Testis (tissue), 3 donors: Measurements from ENCODE around the gene CDK1. TPM values are rescaled to one million over a fixed set of nuclear protein-coding genes. Genes with fewer than 3 reads are reported as not detected.

Source experiments
- DNase-seq: peaks from one replicate; pipeline ENCODE4 v3.0.0-alpha.2; 2019
- H3K27ac ChIP-seq, 2 donors: fragments of 200-600 bp; sonication (generic); one replicate each; pipeline ENCODE4 v1.5.1; 2019
- H3K27me3 ChIP-seq: fragments of 200-600 bp; sonication (generic); one replicate; pipeline ENCODE4 v1.5.1; 2019
- H3K36me3 ChIP-seq: fragments of 200-600 bp; sonication (generic); one replicate; pipeline ENCODE4 v1.5.1; 2017; ENCODE audit warnings: low read depth; ENCODE audit errors: missing control alignments
- H3K4me1 ChIP-seq: fragments of 200-600 bp; sonication (generic); one replicate; pipeline ENCODE4 v1.5.1; 2019
- H3K4me3 ChIP-seq, 2 donors: fragments of 200-600 bp; sonication (generic); one replicate each; pipeline ENCODE4 v1.5.1; 2017 to 2019
- H3K9me3 ChIP-seq: fragments of 200-600 bp; sonication (generic); one replicate; pipeline ENCODE4 v1.5.1; 2017
- CTCF ChIP-seq, 3 experiments: fragments of 450-650 bp in 2 of 3; fragments of 200-600 bp in 1 of 3; sonication (generic) in 1 of 3; IDR thresholded peaks; one replicate each; pipeline ENCODE4 v1.5.1; 2016 to 2019; ENCODE audit warnings: antibody characterized with exemption in 3 of 3, mild to moderate bottlenecking in 2 of 3, moderate library complexity in 1 of 3
- POLR2A ChIP-seq: fragments of 450-650 bp; IDR thresholded peaks from one replicate; pipeline ENCODE4 v1.6.1; 2017; ENCODE audit warnings: antibody characterized with exemption, mild to moderate bottlenecking, moderate library complexity
- whole genome bisulfite sequencing, 2 donors: methylation state at CpG; one replicate each; pipeline ENCODE4 v1.1.5; 2018; 5-methylcytosine and 5-hydroxymethylcytosine counted together
- intact Hi-C: fragments of 100-400 bp; cut with DNase I; formaldehyde crosslinking; loops from one replicate; pipeline ENCODE4 v1.15.1; 2023; ENCODE audit warnings: low total_unique reads
- polyA plus RNA-seq: library from polyadenylated mRNA; stranded (reverse); fragments of 350-450 nt; fragmentation: Illumina TruSeq; extraction: RNeasy Lipid Tissue Mini Kit (QIAGEN cat#74804); gene quantifications from one replicate; pipeline ENCODE4 v1.2.3, GENCODE V29; 2014; ENCODE audit warnings: low read depth, low replicate concordance; ENCODE audit not compliant: insufficient read depth
- total RNA-seq, 2 donors: library from RNA; depleted of rRNA; stranded (reverse); fragments of >200 nt; gene quantifications; one replicate each; pipeline ENCODE4 v1.2.3, GENCODE V29; 2016

The CDK1 gene
- total and polyA plus RNA-seq, 3 donors from 2014 or later = 11.8 to 47.9 (median 14.3) TPM

- no peaks in the 10 kb centered on the region for H3K36me3 ChIP-seq
- H3K9me3 ChIP-seq = no peaks in the 10 kb centered on the region
- TF ChIP-seq CTCF (IDR thresholded peaks at IDR 0.05) = peak; percentile 70 to 86 (median 79)
- no peak for TF ChIP-seq POLR2A
- H3K27ac ChIP-seq = peak overlapping the region; percentile 9 to 50
- peaks cover 5% of the 10 kb centered on the region for H3K27me3 ChIP-seq
- H3K4me3 ChIP-seq = no peak overlapping the region
- whole genome bisulfite sequencing, 2 donors = 24 to 29% methylated on average over 5 of the region's 5 CpGs
- H3K4me1 ChIP-seq = peaks cover 2% of the 10 kb centered on the region
- intact Hi-C loops = loop anchor here (5.0 kb wide), 1 partner anchor 145 kb away; no protein-coding TSS in a partner anchor
- DNase-seq = peak; percentile 74
These were observed 38.5 kb downstream of the CDK1 start for GRCh38 chr10:60816628-60817397.

- Histone ChIP-seq H3K27me3 (peaks cover 5% of the 10 kb centered on the region), H3K9me3 (no peaks in the 10 kb centered on the region), H3K36me3 (no peaks in the 10 kb centered on the region), H3K4me3 (no peak overlapping the region), H3K27ac (peak overlapping the region; percentile 9 to 50), H3K4me1 (peaks cover 2% of the 10 kb centered on the region)
- no peak for DNase-seq
- TF ChIP-seq POLR2A (no peak), CTCF (IDR thresholded peaks at IDR 0.05) (no peak)
- intact Hi-C loops = loop anchor here (5.0 kb wide), 1 partner anchor 145 kb away; no protein-coding TSS in a partner anchor
- 82 to 86% methylated on average over 4 of the region's 4 CpGs for WGBS, 2 donors
These were observed 39.1 kb downstream of the CDK1 start for GRCh38 chr10:60817398-60817805.

- Histone ChIP-seq H3K4me3 (no peak overlapping the region), H3K27ac (no peak overlapping the region), H3K4me1 (peaks cover 2% of the 10 kb centered on the region), H3K9me3 (no peaks in the 10 kb centered on the region), H3K36me3 (no peaks in the 10 kb centered on the region), H3K27me3 (peaks cover under 1% of the 10 kb centered on the region)
- no peak for DNase-seq
- WGBS, 2 donors = 62 to 80% methylated on average over 3 of the region's 3 CpGs
- intact Hi-C loops = loop anchor here (5.0 kb wide), 1 partner anchor 144 kb away; no protein-coding TSS in a partner anchor
- TF ChIP-seq POLR2A (no peak), CTCF (IDR thresholded peaks at IDR 0.05) (no peak)
These were observed 40.0 kb downstream of the CDK1 start for GRCh38 chr10:60818134-60818770.

- 89 to 92% methylated on average over 6 of the region's 6 CpGs for WGBS, 2 donors
- intact Hi-C loops = loop anchor here (5.0 kb wide), 1 partner anchor 143 kb away; no protein-coding TSS in a partner anchor
- no peak for DNase-seq
- no peaks in the 10 kb centered on the region for H3K27me3 ChIP-seq
- TF ChIP-seq CTCF (IDR thresholded peaks at IDR 0.05) (no peak), POLR2A (no peak)
- peaks cover 2% of the 10 kb centered on the region for H3K4me1 ChIP-seq
- H3K36me3 ChIP-seq = no peaks in the 10 kb centered on the region
- H3K4me3 ChIP-seq = no peak overlapping the region
- no peak overlapping the region for H3K27ac ChIP-seq
- no peaks in the 10 kb centered on the region for H3K9me3 ChIP-seq
These were observed 41.0 kb downstream of the CDK1 start for GRCh38 chr10:60819271-60819670.
